ENCODE data around the gene GLIS2. TPM values are rescaled to one million over a fixed set of nuclear protein-coding genes. Genes with fewer than 3 reads are reported as not detected.

The GLIS2 gene
- total and polyA plus RNA-seq, 2 of the 4 experiments (the other 2 are of a cell fraction), result 0.36 to 8.4 TPM

DNA sequence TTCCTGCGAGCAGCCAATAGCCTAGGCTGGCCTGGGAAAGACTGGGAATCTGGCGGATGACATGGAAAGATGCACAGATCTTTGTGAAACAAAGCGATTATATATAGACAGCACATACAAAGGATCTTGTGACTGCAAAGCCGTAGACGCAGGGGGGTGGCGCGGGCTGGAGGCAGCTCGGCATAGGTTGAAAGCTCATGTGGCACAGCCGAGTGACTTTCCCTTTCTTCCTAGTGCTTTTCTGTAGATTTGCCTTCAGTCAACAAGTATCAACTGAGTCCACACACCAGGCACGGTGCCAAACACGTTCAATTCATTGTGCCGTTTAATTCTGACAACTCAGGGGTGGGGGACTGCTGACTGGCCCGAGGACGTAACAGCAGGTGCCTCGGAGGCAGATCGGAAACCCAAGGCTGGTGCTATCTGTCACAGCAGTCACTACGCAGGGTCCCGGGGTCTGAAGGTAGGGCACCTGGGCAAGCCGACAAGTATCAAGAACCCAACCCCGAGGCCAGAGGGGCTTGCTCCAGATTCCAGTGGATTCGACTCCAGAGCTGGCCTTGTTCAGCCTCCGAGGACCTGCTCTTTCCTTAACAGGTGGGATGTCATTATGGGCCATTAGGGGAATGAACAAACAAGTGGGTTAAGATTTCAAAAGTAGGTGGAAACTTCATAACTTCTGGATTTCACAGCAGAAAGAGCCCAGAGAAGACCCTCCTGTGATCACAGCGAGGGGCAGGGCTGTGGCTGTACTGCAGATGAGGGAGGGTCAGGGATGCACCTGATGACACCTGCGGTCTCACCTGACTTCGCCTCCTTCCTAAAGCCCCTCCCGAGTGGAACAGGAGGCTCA is 29.3 kb downstream of the GLIS2 start (continued):
- TF ChIP-seq RFX5 (IDR thresholded peaks at IDR 0.05; ENCODE audit: low read depth, low read length), result no peak

DNA sequence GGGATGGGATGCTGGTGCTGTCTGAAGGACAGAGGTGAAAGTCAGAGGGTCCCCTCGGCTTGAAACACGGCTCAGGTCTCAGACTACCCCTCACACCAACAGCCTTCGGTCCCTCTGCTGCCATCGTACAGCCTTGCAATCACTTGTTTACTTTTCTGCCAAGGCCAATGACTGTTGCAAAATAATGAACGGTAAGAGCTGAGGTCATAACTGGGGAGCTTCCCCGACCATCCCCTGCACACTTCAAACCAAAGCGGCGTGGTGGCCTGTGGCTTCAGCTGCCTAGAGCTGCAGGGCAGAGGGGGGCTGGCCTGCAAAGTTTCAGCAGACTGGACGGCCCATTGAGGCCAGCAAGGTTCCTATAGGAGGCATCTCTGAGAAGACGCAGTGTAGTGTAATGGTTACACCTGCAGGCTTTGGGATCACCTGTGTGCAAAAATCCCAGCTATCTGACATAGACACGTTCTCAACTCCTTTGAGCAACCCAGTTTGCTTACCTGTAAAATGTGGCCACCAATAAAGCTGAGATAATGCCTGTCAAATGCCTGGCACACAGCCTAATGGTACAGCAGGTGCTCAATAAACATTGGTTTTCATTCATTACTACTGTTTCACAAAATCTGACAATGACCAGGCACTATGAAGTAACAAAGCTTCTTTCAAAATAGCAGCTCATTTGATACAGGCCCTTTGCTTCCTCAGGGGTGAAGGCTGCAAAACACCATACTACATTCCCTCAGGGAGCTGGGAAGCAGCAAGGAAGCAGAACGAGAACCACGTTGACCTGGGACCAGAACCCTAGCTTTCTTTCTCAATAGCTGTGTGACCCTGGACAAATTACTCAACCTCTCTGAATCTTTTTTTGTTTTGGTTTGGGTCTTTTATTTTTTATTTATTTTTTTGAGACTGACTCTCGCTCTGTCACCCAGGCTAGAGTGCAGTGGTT is 30.2 kb downstream of the GLIS2 start:
- intact Hi-C loops (cut with micrococcal nuclease), result loop anchor here (2.0 kb wide), 1 partner anchor 23 kb away; no protein-coding TSS in a partner anchor
- Histone ChIP-seq H3K4me1 (ENCODE audit: control insufficient read depth, insufficient read depth, low read length) (peaks cover 6% of the 10 kb centered on the region; the same call in 1 of the 2 replicates), H3K18ac (ENCODE audit: low read depth, low read length) (no peak overlapping the region), H3K79me1 (ENCODE audit: low read depth in 1 of 2, low read length in 2 of 2) (peaks cover 42 to 86% of the 10 kb centered on the region in 2 experiments), H3K4me2 (ENCODE audit: low read depth, low read length) (no peak overlapping the region), H3K9me3 (ENCODE audit: control insufficient read depth, insufficient read depth, low read length) (no peaks in the 10 kb centered on the region), H3K56ac (ENCODE audit: extremely low read depth, insufficient read depth, low read length) (no peak overlapping the region), H2BK20ac (ENCODE audit: low read depth, low read length) (no peak overlapping the region), H4K8ac (ENCODE audit: low read depth in 2 of 2, low read length in 2 of 2) (no peak overlapping the region), H2AK9ac (replicated peaks; ENCODE audit: low read depth, low read length, poor library complexity) (no peak overlapping the region), H2BK5ac (ENCODE audit: low read depth, low read length, poor library complexity, severe bottlenecking) (no peak overlapping the region), H3K14ac (replicated peaks; ENCODE audit: low read depth, low read length) (no peak overlapping the region), H3K36me3 (ENCODE audit: control insufficient read depth, insufficient read depth, low read length) (peaks cover 3% of the 10 kb centered on the region), H3K4ac (ENCODE audit: low read depth, low read length) (no peak overlapping the region), H2BK15ac (ENCODE audit: low read depth, low read length) (no peak overlapping the region), H2BK120ac (ENCODE audit: low read depth, low read length) (no peak overlapping the region), H4K5ac (ENCODE audit: low read depth, low read length) (no peak overlapping the region), H2AFZ (replicated peaks; ENCODE audit: low read length, poor library complexity) (no peak overlapping the region), H3K9ac (ENCODE audit: low read depth, low read length) (no peak overlapping the region), H2AK5ac (ENCODE audit: low read depth, low read length) (no peak overlapping the region), H3K4me3 (ENCODE audit: insufficient read depth, low read depth, low read length) (no peak overlapping the region), H3K27ac (ENCODE audit: insufficient read depth, low read length) (no peak overlapping the region), H3K9me1 (ENCODE audit: insufficient read depth, low read length) (peaks cover 10% of the 10 kb centered on the region; the same call in 1 of the 2 replicates), H4K91ac (ENCODE audit: insufficient read depth, low read depth, low read length) (no peak overlapping the region), H4K20me1 (ENCODE audit: insufficient read depth, low read length) (peaks cover 68% of the 10 kb centered on the region), H3K23ac (ENCODE audit: low read depth, low read length) (no peak overlapping the region), H3K27me3 (ENCODE audit: control insufficient read depth, insufficient read depth, low read length) (no peaks in the 10 kb centered on the region)
- WGBS, 2 experiments (ENCODE audit: extremely low coverage in 2 of 2, insufficient read length in 1 of 2), result no CpG with 5 or more reads among the region's 14 CpGs
- ATAC-seq (ENCODE audit: low read depth) (no peak; the same call in 1 of the 2 replicates), DNase-seq (no peak)
- no TSS peak for BruUV-seq (replicated peaks)
- ChIA-PET POLR2A (ENCODE audit: unreplicated experiment) (no interaction called here), CTCF (interaction anchor here (0.6 to 0.8 kb wide), 2 partner anchors 16 to 87 kb away, joined by 3 to 5 read pairs; no protein-coding TSS in a partner anchor)
- dilution Hi-C loops (cut with HindIII; ENCODE audit: low sequenced_read_pairs, unreplicated experiment), result no loop called here
- peak; percentile 56; the same call in 1 of the 2 replicates for TF ChIP-seq CEBPB (IDR thresholded peaks at IDR 0.05; ENCODE audit: low read depth, low read length)
- TF ChIP-seq, protein P1, sequence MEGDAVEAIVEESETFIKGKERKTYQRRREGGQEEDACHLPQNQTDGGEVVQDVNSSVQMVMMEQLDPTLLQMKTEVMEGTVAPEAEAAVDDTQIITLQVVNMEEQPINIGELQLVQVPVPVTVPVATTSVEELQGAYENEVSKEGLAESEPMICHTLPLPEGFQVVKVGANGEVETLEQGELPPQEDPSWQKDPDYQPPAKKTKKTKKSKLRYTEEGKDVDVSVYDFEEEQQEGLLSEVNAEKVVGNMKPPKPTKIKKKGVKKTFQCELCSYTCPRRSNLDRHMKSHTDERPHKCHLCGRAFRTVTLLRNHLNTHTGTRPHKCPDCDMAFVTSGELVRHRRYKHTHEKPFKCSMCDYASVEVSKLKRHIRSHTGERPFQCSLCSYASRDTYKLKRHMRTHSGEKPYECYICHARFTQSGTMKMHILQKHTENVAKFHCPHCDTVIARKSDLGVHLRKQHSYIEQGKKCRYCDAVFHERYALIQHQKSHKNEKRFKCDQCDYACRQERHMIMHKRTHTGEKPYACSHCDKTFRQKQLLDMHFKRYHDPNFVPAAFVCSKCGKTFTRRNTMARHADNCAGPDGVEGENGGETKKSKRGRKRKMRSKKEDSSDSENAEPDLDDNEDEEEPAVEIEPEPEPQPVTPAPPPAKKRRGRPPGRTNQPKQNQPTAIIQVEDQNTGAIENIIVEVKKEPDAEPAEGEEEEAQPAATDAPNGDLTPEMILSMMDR (conservative IDR thresholded peaks at IDR 0.05; ENCODE audit: low read depth, low read length), result no peak
- in situ Hi-C loops (cut with MboI; ENCODE audit: low sequenced_read_pairs), result no loop called here

Data from IMR-90 (cell line).